IMR-90 (cell line): ENCODE results near the gene SIAH1.

Experiments
- CEBPB ChIP-seq: IDR thresholded peaks from 2 replicates; pipeline ENCODE4 v1.6.1; 2012; ENCODE audit warnings: low read depth, low read length, improper control_type of control experiment
- CHD1 ChIP-seq: IDR thresholded peaks from 2 replicates; pipeline ENCODE4 v1.6.1; 2012; ENCODE audit warnings: low read depth, low read length, improper control_type of control experiment
- CTCF ChIP-seq: conservative IDR thresholded peaks from 2 replicates; pipeline ENCODE4 v1.5.1; 2012; ENCODE audit warnings: mild to moderate bottlenecking, low read depth, low read length, improper control_type of control experiment
- ELK1 ChIP-seq: fragments of 150-350 bp; IDR thresholded peaks from 2 replicates; pipeline ENCODE4 v1.6.1; 2016; ENCODE audit warnings: low read depth, mild to moderate bottlenecking, low read length, moderate library complexity, borderline replicate concordance
- FOS ChIP-seq: fragments of 150-350 bp; IDR thresholded peaks from 2 replicates; pipeline ENCODE4 v1.6.1; 2016; ENCODE audit warnings: low read depth, low read length
- MAZ ChIP-seq: IDR thresholded peaks from 2 replicates; pipeline ENCODE4 v1.6.1; 2012; ENCODE audit warnings: low read depth, mild to moderate bottlenecking, low read length, improper control_type of control experiment, moderate library complexity, borderline replicate concordance
- MXI1 ChIP-seq: IDR thresholded peaks from 2 replicates; pipeline ENCODE4 v1.6.1; 2012; ENCODE audit warnings: low read depth, mild to moderate bottlenecking, low read length, moderate library complexity, borderline replicate concordance
- NFE2L2 ChIP-seq: fragments of 150-350 bp; IDR thresholded peaks from 2 replicates; pipeline ENCODE4 v1.6.1; 2016; ENCODE audit warnings: low read depth, mild to moderate bottlenecking, low read length
- POLR2A ChIP-seq: IDR thresholded peaks from 2 replicates; pipeline ENCODE4 v1.6.1; 2012; ENCODE audit warnings: mild to moderate bottlenecking, low read depth, low read length
- RAD21 ChIP-seq: IDR thresholded peaks from 2 replicates; pipeline ENCODE4 v1.6.1; 2012; ENCODE audit warnings: low read length, improper control_type of control experiment
- RFX5 ChIP-seq: IDR thresholded peaks from 2 replicates; pipeline ENCODE4 v1.8.0; 2012; ENCODE audit warnings: low read depth, mild to moderate bottlenecking, low read length, moderate library complexity

- TF ChIP-seq CTCF, result no peak
- no peak for TF ChIP-seq POLR2A
- TF ChIP-seq NFE2L2, result no peak
- no peak for TF ChIP-seq ELK1
- no peak for TF ChIP-seq CEBPB
- no peak for TF ChIP-seq MAZ
- no peak for TF ChIP-seq FOS
- no peak for TF ChIP-seq RFX5
- no peak for TF ChIP-seq CHD1
- no peak for TF ChIP-seq MXI1
- no peak for TF ChIP-seq RAD21
Measured at GRCh38 chr16:48405153-48405552, 19.9 kb upstream of the SIAH1 start.
